GM12892 (cell line): Measurements from ENCODE around the gene SLC25A45.
A peak's percentile ranks its signal among the peaks of the same experiment; 100 is the strongest.

Experiments
- POLR2A ChIP-seq: IDR thresholded peaks from 2 replicates; pipeline ENCODE4 v1.6.1; 2011; ENCODE audit warnings: low read depth, low read length, control low read depth
- POLR2AphosphoS5 ChIP-seq: IDR thresholded peaks from 2 replicates; pipeline ENCODE4 v1.6.1; 2011; ENCODE audit warnings: low read depth, low read length, control low read depth
- TAF1 ChIP-seq: IDR thresholded peaks from 2 replicates; pipeline ENCODE4 v1.6.1; 2011; ENCODE audit warnings: low read depth, mild to moderate bottlenecking, control low read depth, low read length, borderline replicate concordance

DNA sequence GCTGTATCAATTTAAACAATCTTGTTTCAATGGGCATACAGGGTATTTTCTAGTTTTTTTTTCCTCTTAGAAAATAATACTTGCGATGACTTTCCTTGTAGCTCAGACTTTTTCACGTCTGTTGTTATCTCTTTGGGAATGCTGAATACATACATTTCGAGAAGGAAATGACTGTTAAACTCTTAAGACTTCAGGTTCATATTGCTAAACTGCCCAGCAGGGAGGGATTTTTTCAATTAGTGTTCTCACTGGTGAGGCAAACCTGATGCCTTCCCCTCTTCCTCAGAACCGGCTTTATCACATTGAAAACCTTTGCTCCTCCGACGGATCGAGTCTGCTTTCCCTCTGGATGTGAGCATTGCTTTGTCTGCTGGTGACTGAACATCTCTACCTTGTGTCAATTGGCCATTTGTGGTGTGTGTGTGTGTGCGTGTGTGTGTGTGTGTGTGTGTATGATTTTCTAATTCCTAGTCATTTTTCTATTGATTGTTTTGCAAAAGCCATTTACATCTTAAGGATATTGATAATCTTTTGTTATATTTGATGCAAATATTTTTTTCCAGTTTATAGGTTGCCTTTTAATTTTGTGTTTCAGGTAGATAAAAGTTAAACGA lies 46.7 kb upstream of the SLC25A45 start:
- TF ChIP-seq TAF1 = no peak
- peak; percentile 79 for TF ChIP-seq POLR2AphosphoS5
- TF ChIP-seq POLR2A = peak; percentile 67
